Measurements from ENCODE around the gene BTRC.
"Not testable (repeated sequence)": the region's sequence is repeated elsewhere in the genome, so short reads cannot be mapped to it uniquely, and the experiment has no call there.

The BTRC gene

DNA sequence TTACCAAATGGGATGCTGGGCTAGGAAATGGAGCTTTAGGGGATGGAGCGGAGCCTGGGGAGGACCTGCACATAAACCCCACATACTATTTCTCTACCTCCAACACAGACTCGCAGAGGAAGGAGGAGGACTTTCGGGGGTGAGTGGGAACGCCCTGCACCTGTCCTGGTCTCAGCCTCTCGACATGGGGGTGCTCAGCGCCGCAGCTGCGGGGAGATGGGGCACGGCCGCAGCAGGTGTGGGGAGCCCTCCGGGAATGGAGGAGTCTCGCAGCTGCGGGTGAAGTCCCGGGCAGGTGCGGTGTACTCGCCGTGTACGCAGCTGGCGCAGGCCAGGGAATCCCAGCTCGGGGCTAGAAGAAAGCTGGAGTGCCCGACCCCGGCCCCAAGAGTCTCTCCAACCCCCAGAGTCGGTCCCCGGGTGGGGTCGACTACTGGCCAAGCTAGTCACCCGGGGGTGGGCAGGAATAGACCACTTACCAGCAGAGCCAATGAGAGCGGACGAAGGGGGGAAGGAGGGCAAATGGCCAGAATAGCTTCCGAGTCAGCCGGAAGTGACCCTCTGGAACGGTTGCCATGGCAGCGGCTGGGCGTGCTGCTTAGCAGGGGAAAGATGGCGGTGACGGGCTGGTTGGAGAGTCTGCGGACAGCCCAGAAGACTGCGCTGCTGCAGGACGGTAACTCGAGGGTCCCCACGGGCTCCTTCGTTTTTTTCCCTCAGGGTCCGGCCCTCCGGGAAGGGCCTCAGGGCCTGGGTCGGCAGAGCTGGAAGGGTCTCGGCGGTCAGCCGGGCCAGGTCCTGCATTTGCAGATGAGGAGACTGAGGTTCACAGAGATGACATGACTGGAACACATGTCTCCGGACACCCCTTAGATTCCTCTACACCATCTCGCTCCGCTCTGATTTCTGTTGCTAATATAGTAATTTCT is 234.0 kb downstream of the BTRC start, which contains the start of the genes DPCD and POLL:
Gene DPCD (plus strand): TSS at position 597 of the 929 bp plus-strand sequence. CDS start 16 bp downstream, at position 613.
Gene POLL (minus strand): TSS at position 533 of the 929 bp plus-strand sequence. CDS start 897 bp downstream, outside the sequence.
- peak; percentile 95 for DNase-seq (ENCODE audit: low spot score)

DNA sequence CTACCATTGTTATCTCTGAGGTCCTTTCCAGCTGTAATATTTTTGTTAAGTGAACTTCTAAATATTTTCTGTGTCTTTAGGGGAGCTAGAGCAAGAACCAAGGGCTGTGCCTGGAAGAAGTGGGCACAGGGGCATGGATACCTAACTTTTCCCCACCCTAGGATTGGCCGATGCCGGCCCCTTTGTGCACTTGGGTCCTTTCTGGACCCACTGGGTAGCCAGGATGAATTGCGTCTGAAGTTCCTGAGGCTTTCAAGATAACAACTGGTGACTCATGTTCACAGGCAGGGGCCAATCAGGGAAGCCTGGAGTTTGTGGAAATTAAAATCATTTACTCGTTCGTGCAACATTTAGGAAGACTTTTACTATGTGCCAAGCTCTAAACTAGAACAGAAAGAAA is 234.9 kb downstream of the BTRC start:
- DNase-seq (ENCODE audit: low spot score): peak; percentile 65

DNA sequence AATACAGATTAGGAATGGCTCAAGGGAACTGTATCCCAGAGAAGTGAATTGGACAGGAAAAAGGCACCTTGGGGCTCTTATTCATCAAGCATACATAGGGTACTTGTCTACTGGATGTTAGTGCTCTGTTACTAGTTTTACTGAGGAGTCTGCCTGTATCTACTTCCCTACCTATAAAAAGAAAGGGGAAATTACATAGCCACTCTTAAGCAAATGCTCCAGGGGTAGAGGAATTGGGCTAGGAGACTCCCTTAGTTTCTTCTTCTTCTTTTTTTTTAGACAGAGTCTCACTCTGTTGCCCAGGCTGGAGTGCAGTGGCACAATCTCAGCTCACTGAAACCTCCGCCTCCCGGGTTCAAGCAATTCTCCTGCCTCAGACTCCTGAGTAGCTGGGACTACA is 239.4 kb downstream of the BTRC start:
- DNase-seq (ENCODE audit: low spot score): not testable (repeated sequence)

DNA sequence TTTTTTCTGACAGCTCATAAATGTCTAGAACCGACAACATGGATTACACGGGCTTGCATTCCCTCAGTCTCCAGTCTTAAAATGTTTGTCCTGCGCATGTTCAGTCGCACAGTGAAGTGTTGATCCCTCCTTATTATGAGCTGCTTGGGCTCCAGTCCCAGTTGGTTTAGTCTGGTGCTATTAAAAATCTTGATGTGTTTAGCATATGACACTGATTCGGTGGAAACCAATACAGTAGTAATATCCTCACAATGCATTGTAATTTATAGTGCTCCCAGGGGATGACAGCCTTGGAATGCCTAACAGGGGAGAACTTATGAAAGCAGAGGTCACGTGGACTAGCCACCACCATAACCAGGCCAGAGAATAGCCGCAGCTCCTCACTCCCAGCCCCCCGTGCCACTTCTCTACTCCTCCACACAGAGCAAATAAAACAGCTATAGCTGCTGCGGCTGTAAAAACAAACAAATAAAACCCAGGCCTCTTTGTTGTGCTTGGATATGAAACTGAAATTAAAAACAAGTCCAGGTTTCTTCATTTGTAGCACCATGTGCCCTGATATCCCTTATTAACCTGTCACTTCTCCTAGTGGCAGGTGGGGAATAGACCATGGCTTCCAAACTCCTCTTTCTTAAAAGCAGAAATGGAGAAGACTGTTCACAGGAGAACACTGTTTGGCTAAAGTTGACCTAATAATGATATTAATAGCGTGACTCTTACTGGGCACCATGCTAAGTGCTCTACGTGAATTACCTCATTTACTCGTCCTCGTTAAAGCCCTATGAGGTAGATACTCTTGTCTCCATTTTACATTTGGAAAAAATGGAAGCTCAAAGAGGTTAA is 241.8 kb downstream of the BTRC start:
- DNase-seq (ENCODE audit: low spot score): no peak

DNA sequence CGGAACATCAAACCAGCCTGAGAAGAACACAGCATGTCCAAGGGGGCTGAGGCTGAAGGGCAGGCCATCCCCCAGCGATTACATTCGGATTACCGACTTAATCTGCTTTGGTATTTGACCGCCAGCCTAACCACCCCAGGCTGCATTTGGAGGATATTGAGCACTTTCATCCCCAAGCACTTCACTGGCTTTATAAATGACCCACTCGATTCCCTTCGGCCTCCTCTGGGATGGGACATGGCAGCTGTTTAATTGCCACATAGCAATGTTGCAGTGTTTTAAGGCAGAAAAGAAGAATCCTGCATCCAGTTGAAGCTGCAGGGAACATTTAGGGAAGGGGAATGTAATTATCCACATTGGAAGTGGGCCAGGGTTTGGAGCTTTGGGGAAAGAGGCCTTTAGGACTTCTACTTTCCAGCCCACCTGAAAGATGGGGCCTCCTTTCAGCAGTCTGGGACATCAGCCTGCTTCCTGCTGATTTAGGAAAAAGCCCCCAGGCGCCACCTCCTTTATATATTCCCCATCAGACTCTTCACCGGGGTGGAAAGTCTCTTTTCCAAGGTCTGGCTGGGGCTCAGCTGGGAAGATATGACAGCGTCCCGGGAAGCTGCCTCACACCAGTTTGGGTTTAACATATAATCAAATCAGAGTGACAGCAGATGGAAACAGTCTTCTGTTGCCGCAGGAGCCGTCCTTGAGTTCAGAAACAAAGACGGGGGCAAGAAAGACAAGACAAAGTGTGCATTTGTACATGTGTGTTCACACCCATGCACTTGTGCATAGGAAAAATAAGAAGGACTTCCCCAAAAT is 243.3 kb downstream of the BTRC start:
- DNase-seq (ENCODE audit: low spot score): no peak

DNA sequence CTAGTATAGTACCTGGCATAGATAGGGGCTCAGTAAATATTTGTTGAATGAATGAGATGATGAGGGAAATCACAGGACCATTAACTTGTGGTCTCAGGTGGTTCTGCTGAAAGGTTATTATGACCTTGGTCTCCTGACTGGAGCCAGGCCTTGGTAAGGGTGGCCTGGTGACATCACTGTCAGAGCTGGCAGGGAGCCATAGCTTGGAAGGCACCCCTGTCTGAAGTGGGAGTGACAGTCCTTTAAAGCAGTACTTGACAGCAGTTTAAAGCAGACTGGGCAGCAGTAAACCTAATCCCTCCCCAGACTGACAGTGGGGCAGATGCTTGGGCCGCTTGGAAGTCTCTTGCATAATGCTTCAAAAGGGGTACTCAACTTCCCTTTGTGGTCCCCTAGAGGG is 247.6 kb downstream of the BTRC start:
- DNase-seq (ENCODE audit: low spot score): no peak

DNA sequence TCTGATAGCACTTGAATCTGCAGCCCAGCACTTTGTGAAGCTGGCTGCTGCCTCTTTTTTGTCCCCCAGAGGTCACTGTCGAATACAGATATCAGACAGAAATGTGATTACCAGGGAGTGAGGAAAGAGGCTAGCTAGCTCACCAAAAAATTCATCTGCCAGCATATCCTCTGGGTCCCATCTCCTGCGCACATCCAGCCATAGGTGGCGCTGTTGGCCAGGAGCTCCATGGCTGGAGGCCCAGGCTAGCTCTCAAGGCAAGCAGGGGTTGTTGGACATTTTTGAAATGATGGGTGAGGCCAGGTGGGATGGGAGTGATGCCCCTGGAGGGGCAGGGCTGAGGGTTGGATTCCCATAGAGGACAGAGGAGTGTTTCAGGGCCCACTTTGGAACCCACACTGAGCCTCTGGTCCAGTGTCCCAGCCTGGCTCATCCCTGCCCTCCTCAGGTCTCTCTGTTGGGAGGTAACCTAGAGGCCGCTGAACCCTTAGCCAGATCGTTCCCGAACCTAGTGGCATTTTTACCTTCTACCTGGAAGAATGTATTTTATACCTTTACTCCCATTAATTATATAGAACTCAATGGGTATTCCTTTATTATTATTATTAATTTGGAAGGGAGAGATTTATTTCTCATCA is 248.9 kb downstream of the BTRC start:
- DNase-seq (ENCODE audit: low spot score): peak; percentile 57
